Kasumi-1 (cell line): ENCODE results near the gene NOC2L.
"Not testable (repeated sequence)": the region's sequence is repeated elsewhere in the genome, so short reads cannot be mapped to it uniquely, and the experiment has no call there.

Source experiments
- DNase-seq, 2 experiments: peaks; one replicate each; lab custom pipeline; 2025; lab: John Stamatoyannopoulos, UW

The NOC2L gene

DNA sequence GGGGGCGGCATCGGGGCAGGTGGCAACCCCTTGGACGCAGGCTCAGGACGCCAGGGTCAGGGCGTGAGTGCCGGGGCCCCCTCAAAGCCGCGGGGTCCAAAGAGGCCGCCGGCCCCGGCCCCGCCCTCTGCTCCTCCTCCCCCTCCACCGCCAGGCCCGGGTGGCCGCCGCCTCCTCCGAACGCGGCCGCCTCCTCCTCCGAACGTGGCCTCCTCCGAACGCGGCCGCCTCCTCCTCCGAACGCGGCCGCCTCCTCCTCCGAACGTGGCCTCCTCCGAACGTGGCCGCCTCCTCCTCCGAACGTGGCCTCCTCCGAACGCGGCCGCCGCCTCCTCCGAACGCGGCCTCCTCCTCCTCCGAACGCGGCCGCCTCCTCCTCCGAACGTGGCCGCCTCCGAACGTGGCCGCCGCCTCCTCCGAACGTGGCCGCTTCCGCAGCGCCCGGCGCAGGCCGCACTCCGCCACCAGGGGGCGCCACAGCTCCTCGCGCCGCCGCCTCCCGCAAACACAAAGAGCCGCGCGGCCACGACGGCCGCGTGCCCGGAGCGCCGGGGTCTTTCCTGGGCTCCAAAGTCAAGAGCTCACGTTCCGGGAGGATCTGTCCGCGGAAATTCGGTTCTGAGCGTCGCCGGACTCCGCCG lies 54.6 kb downstream of the NOC2L start:
- DNase-seq, result peak; percentile 67 to 79

- no peak for DNase-seq
These were observed 55.3 kb downstream of the NOC2L start for GRCh38 chr1:903721-904271.

DNA sequence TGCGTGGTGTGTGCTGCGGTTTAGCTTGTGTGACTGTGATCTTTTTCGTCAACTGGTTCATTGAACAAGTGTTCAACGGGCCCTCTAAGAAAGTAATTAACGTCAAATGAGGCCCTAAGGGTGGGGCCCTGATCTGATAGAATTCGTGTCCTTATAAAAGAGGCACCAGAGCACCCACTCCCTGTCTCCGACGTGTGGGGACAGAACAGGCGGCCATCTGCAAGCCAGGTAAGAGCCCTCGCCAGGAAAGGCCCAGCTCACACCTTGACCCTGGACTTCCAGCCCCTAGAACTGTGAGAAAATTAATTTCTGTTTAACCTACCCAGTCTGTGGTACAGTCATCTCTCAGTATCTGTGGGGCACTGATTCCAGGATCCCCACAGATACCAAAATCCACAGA lies 55.8 kb downstream of the NOC2L start:
- no peak for DNase-seq

GRCh38 chr1:902802-903201 lies 56.3 kb downstream of the NOC2L start:
- DNase-seq, result no peak

DNA sequence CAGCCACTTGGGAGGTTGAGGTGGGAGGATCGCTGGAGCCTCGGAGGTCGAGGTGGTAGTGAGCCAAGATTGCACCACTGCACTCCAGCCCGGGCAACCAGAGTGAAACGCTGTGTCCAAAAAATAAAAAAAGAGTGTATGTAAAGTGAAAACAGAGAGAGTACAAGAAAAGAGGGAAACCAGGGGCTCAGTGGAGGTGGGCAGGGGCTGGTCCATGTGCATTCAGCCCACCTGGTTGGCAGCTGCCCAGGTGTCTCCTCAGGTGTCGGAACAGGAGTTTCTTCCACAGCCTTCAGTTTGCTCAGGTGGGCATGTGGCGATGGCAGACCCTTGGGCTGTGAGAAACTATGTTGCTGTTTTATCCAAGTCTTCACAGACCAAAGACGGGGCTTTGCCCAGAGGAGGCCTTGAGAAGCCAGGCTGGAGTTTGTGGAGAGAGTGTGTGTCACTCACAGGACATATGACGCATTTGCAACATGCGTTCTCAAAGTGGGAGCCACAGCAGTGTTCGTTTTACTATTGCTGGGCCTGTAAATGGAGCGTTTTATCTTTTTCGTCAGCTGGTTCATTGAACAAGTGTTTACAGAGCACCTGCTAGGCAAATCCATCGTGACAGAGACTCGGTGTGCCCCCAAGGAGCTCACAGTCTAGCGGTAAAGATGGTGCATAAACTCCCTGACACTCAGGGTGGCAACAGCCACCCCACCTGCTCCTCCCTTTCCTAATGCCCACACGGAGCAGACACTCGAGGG lies 57.8 kb downstream of the NOC2L start:
- DNase-seq, result no peak

DNA sequence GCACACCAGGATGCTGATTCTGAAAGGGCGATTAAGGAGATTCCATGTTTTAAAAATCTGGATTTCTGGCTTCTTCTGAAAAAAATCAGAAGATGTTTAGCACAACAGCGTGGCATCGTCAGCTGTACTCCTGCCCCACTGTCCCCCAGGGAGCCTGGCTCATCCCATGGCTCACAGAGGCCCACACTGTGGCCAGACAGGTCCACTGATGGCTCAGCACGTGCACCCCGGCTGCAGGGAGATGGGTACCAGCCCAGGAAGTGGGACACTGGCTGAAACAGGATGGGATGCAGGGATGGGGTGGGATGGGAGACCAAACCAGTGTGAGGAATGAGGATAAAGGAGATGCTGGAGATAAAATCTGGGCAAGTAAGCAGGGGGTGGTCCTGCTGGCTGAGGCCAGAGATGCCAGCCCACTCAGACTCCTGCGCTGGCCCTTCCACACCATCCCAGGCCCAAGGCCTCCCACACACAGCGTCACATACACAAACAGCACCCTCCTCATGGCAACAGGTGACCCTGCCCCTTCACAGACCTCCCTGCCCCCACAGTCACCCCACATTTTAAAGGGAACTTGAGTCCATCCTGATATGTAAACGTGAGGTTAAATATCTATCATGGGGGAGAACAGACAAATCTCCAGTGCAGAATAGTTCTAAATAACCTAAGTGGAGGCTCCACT lies 59.3 kb downstream of the NOC2L start:
- no peak for DNase-seq

DNA sequence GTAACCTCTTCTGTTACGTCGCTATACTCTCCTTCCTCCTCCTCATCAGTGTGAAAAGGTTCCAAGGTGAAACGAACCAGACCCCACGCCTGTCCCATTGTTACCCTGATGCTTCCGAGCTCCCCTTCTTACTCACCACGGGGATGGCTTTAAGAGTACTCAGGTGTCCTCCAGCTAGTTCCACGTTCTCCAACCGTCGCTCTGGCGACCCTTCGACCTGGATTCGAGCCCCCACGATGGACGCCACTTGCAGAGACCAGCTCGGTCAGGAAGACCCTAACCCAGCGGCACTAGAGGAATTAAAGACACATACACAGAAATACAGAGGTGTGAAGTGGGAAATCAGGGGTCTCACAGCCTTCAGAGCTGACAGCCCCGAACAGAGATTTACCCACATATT lies 61.1 kb downstream of the NOC2L start:
- DNase-seq, result not testable (repeated sequence)

- peak; percentile 28 to 39 for DNase-seq
These were observed 61.8 kb downstream of the NOC2L start for GRCh38 chr1:897226-897625.
